Mesothelial cell of epicardium (in vitro differentiated cells): ENCODE measurements around the gene PCDHGC3. TPM values are rescaled to one million over a fixed set of nuclear protein-coding genes. Genes with fewer than 3 reads are reported as not detected.
A peak's percentile ranks its signal among the peaks of the same experiment; 100 is the strongest.

Experiments
- DNase-seq, 2 experiments: peaks; one replicate each; pipeline ENCODE4 v3.0.0; 2021; ENCODE audit warnings: low spot score in 2 of 2; ENCODE audit not compliant: unreplicated experiment in 2 of 2
- H3K27ac Mint-ChIP-seq: 2 replicates; pipeline ENCODE4 v1.8.0; 2021; ENCODE audit warnings: mixed read lengths
- H3K27me3 Mint-ChIP-seq: 2 replicates; pipeline ENCODE4 v1.8.0; 2021; ENCODE audit warnings: low read depth, mixed read lengths
- H3K36me3 Mint-ChIP-seq: 2 replicates; pipeline ENCODE4 v1.8.0; 2021; ENCODE audit warnings: mixed read lengths
- H3K4me1 Mint-ChIP-seq: 2 replicates; pipeline ENCODE4 v1.8.0; 2021; ENCODE audit warnings: mixed read lengths
- H3K4me3 Mint-ChIP-seq: 2 replicates; pipeline ENCODE4 v1.8.0; 2021; ENCODE audit warnings: mild to moderate bottlenecking, moderate library complexity, mixed read lengths
- H3K9me3 Mint-ChIP-seq: 2 replicates; pipeline ENCODE4 v1.8.0; 2021; ENCODE audit warnings: mixed read lengths
- total RNA-seq: library from RNA; stranded (reverse); gene quantifications from 3 replicates; pipeline ENCODE4 v1.2.1, GENCODE V29; 2021
- TF ChIP-seq, protein P1 (sequence below): fragments of 200-600 bp; sonication (generic); IDR thresholded peaks from one replicate; pipeline ENCODE4 v1.5.0; 2021; ENCODE audit warnings: antibody characterized with exemption; ENCODE audit not compliant: unreplicated experiment

PCDHGC3 gene
- total RNA-seq, 1 donor from 2014 or later: 82.9 TPM

- Mint-ChIP-seq H3K4me3 (peak overlapping the region; percentile 79), H3K36me3 (peaks cover 12% of the 10 kb centered on the region), H3K27me3 (no peaks in the 10 kb centered on the region), H3K27ac (peak overlapping the region; percentile 95), H3K4me1 (peaks cover 43% of the 10 kb centered on the region), H3K9me3 (no peaks in the 10 kb centered on the region)
- no peak for DNase-seq
- TF ChIP-seq, protein P1, sequence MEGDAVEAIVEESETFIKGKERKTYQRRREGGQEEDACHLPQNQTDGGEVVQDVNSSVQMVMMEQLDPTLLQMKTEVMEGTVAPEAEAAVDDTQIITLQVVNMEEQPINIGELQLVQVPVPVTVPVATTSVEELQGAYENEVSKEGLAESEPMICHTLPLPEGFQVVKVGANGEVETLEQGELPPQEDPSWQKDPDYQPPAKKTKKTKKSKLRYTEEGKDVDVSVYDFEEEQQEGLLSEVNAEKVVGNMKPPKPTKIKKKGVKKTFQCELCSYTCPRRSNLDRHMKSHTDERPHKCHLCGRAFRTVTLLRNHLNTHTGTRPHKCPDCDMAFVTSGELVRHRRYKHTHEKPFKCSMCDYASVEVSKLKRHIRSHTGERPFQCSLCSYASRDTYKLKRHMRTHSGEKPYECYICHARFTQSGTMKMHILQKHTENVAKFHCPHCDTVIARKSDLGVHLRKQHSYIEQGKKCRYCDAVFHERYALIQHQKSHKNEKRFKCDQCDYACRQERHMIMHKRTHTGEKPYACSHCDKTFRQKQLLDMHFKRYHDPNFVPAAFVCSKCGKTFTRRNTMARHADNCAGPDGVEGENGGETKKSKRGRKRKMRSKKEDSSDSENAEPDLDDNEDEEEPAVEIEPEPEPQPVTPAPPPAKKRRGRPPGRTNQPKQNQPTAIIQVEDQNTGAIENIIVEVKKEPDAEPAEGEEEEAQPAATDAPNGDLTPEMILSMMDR: no peak
These were observed 38.8 kb downstream of the PCDHGC3 start for GRCh38 chr5:141514330-141515133.

DNA sequence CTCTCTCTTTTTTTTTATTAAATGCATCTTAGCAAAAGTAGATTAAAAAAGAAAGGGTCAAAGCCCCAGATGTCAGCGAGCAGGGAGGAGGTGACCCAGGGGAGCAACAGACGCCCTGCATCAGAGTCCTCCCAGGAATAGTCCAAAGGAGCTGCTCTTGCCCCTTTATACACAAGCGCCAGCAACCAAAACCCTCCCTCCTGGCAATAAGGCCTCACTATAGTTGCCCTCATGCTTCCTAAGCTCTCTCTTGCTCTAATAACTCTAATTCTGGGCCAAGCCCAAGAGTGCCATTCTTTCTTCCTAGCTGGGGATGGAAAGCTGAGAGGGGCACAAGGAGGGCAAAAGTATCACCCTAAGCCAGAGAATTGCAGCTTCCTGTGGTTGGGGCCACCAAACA lies 39.4 kb downstream of the PCDHGC3 start:
- no peak for DNase-seq
- no peaks in the 10 kb centered on the region for H3K27me3 Mint-ChIP-seq
- H3K4me1 Mint-ChIP-seq: peaks cover 39% of the 10 kb centered on the region
- H3K9me3 Mint-ChIP-seq: no peaks in the 10 kb centered on the region
- TF ChIP-seq, protein P1: no peak
- H3K4me3 Mint-ChIP-seq: no peak overlapping the region
- H3K36me3 Mint-ChIP-seq: peaks cover 17% of the 10 kb centered on the region
- H3K27ac Mint-ChIP-seq: peak overlapping the region; percentile 95

- Mint-ChIP-seq H3K27ac (peak overlapping the region; percentile 95), H3K36me3 (peaks cover 22% of the 10 kb centered on the region), H3K27me3 (no peaks in the 10 kb centered on the region), H3K4me3 (no peak overlapping the region), H3K4me1 (peaks cover 41% of the 10 kb centered on the region), H3K9me3 (no peaks in the 10 kb centered on the region)
- DNase-seq: no peak
- TF ChIP-seq, protein P1: no peak
These were observed 40.3 kb downstream of the PCDHGC3 start for GRCh38 chr5:141515946-141516671.

GRCh38 chr5:141516672-141517025 lies 40.9 kb downstream of the PCDHGC3 start:
- Mint-ChIP-seq H3K27me3 (no peaks in the 10 kb centered on the region), H3K9me3 (no peaks in the 10 kb centered on the region), H3K4me1 (peaks cover 47% of the 10 kb centered on the region), H3K36me3 (peaks cover 17% of the 10 kb centered on the region), H3K27ac (peak overlapping the region; percentile 95), H3K4me3 (no peak overlapping the region)
- TF ChIP-seq, protein P1: no peak
- no peak for DNase-seq

GRCh38 chr5:141517312-141517711 lies 41.5 kb downstream of the PCDHGC3 start:
- Mint-ChIP-seq H3K4me1 (peaks cover 51% of the 10 kb centered on the region), H3K27ac (peak overlapping the region; percentile 95), H3K4me3 (no peak overlapping the region), H3K9me3 (no peaks in the 10 kb centered on the region), H3K27me3 (no peaks in the 10 kb centered on the region), H3K36me3 (peaks cover 15% of the 10 kb centered on the region)
- DNase-seq: no peak
- TF ChIP-seq, protein P1: no peak
